Measurements from ENCODE around the gene NES. TPM values are rescaled to one million over a fixed set of nuclear protein-coding genes. Genes with fewer than 3 reads are reported as not detected.
"Not testable (repeated sequence)": the region's sequence is repeated elsewhere in the genome, so short reads cannot be mapped to it uniquely, and the experiment has no call there.

The NES gene
- total RNA-seq, 1 experiment from 2014 or later = 356 TPM

GRCh38 chr1:156643049-156643777 is 34.0 kb downstream of the NES start:
- no peaks in the 10 kb centered on the region for H3K9me3 ChIP-seq (replicated peaks)
- peaks cover 33% of the 10 kb centered on the region for H3K4me1 ChIP-seq
- no peak for DNase-seq
- H3K27ac ChIP-seq = no peak overlapping the region
- H3K4me3 ChIP-seq = no peak overlapping the region
- no peaks in the 10 kb centered on the region for H3K36me3 ChIP-seq
- peaks cover 7% of the 10 kb centered on the region for H3K27me3 ChIP-seq

- peaks cover 7% of the 10 kb centered on the region for H3K27me3 ChIP-seq
- DNase-seq = peak; percentile 64 to 65
- peak overlapping the region; percentile 40 for H3K4me3 ChIP-seq
- H3K36me3 ChIP-seq = no peaks in the 10 kb centered on the region
- no peaks in the 10 kb centered on the region for H3K9me3 ChIP-seq (replicated peaks)
- H3K4me1 ChIP-seq = peaks cover 35% of the 10 kb centered on the region
- no peak overlapping the region for H3K27ac ChIP-seq
These were observed 34.8 kb downstream of the NES start for GRCh38 chr1:156642265-156643048.

GRCh38 chr1:156641761-156642264 is 35.4 kb downstream of the NES start, which contains the start of gene BCAN:
Gene BCAN, plus strand, starts transcription at chr1:156642117. Its CDS starts 3,938 bp downstream, at chr1:156646055.
- H3K27ac ChIP-seq = no peak within 1 kb of the TSS
- H3K4me1 ChIP-seq = peaks cover 35% of the 10 kb centered on the region
- peak; percentile 66 to 69 for DNase-seq
- H3K4me3 ChIP-seq = peak within 1 kb of the TSS; percentile 40
- H3K9me3 ChIP-seq (replicated peaks) = no peaks in the 10 kb centered on the region
- no peaks in the 10 kb centered on the region for H3K36me3 ChIP-seq
- peaks cover 7% of the 10 kb centered on the region for H3K27me3 ChIP-seq

GRCh38 chr1:156640842-156641706 is 36.1 kb downstream of the NES start:
- no peaks in the 10 kb centered on the region for H3K36me3 ChIP-seq
- H3K27me3 ChIP-seq = peaks cover 7% of the 10 kb centered on the region
- no peaks in the 10 kb centered on the region for H3K9me3 ChIP-seq (replicated peaks)
- peaks cover 35% of the 10 kb centered on the region for H3K4me1 ChIP-seq
- DNase-seq = no peak
- no peak overlapping the region for H3K27ac ChIP-seq
- H3K4me3 ChIP-seq = peak overlapping the region; percentile 13; the same call in 1 of the 2 replicates

- no peak overlapping the region for H3K27ac ChIP-seq
- H3K4me1 ChIP-seq = peaks cover 35% of the 10 kb centered on the region
- H3K36me3 ChIP-seq = no peaks in the 10 kb centered on the region
- H3K4me3 ChIP-seq = no peak overlapping the region
- peaks cover 7% of the 10 kb centered on the region for H3K27me3 ChIP-seq
- peak; percentile 78 to 87 for DNase-seq
- H3K9me3 ChIP-seq (replicated peaks) = no peaks in the 10 kb centered on the region
These were observed 37.6 kb downstream of the NES start for GRCh38 chr1:156639601-156640101.

- no peak for DNase-seq
- no peaks in the 10 kb centered on the region for H3K36me3 ChIP-seq
- peaks cover 35% of the 10 kb centered on the region for H3K4me1 ChIP-seq
- H3K9me3 ChIP-seq (replicated peaks) = no peaks in the 10 kb centered on the region
- H3K4me3 ChIP-seq = no peak overlapping the region
- no peak overlapping the region for H3K27ac ChIP-seq
- H3K27me3 ChIP-seq = peaks cover 7% of the 10 kb centered on the region
These were observed 38.8 kb downstream of the NES start for GRCh38 chr1:156638189-156638985.

- Histone ChIP-seq H3K4me1 (peaks cover 3% of the 10 kb centered on the region; the same call in 1 of the 2 replicates), H3K27me3 (no peaks in the 10 kb centered on the region; the same call in 1 of the 2 replicates), H3K36me3 (no peaks in the 10 kb centered on the region), H3K4me3 (no peak overlapping the region), H3K27ac (no peak overlapping the region), H3K9me3 (replicated peaks) (no peaks in the 10 kb centered on the region)
- no peak for DNase-seq
These were observed 44.9 kb downstream of the NES start for GRCh38 chr1:156632355-156632754.

- not testable (repeated sequence) for DNase-seq; H3K4me1 ChIP-seq; H3K9me3 ChIP-seq (replicated peaks); H3K27me3 ChIP-seq; H3K27ac ChIP-seq; H3K36me3 ChIP-seq; H3K4me3 ChIP-seq
These were observed 46.1 kb downstream of the NES start for GRCh38 chr1:156631152-156631551.

GRCh38 chr1:156629823-156630449 is 47.3 kb downstream of the NES start:
- no peak overlapping the region for H3K27ac ChIP-seq
- no peak overlapping the region for H3K4me3 ChIP-seq
- no peaks in the 10 kb centered on the region for H3K36me3 ChIP-seq
- H3K27me3 ChIP-seq = no peaks in the 10 kb centered on the region
- DNase-seq = no peak
- peaks cover 3% of the 10 kb centered on the region; the same call in 1 of the 2 replicates for H3K4me1 ChIP-seq
- H3K9me3 ChIP-seq (replicated peaks) = no peaks in the 10 kb centered on the region

- H3K27ac ChIP-seq = no peak overlapping the region
- H3K27me3 ChIP-seq = no peaks in the 10 kb centered on the region
- DNase-seq = peak; percentile 64 to 86
- H3K9me3 ChIP-seq (replicated peaks) = no peaks in the 10 kb centered on the region
- H3K36me3 ChIP-seq = no peaks in the 10 kb centered on the region
- H3K4me3 ChIP-seq = no peak overlapping the region
- H3K4me1 ChIP-seq = peaks cover 7% of the 10 kb centered on the region; the same call in 1 of the 2 replicates
These were observed 49.8 kb downstream of the NES start for GRCh38 chr1:156627313-156627880.

GRCh38 chr1:156626079-156626438 is 51.1 kb downstream of the NES start:
- Histone ChIP-seq H3K4me1 (peaks cover 10% of the 10 kb centered on the region; the same call in 1 of the 2 replicates), H3K9me3 (replicated peaks) (no peaks in the 10 kb centered on the region), H3K36me3 (no peaks in the 10 kb centered on the region), H3K27me3 (no peaks in the 10 kb centered on the region), H3K4me3 (no peak overlapping the region), H3K27ac (no peak overlapping the region)
- DNase-seq = no peak

GRCh38 chr1:156625436-156626078 is 51.6 kb downstream of the NES start:
- no peaks in the 10 kb centered on the region for H3K9me3 ChIP-seq (replicated peaks)
- H3K4me1 ChIP-seq = peaks cover 10% of the 10 kb centered on the region; the same call in 1 of the 2 replicates
- no peaks in the 10 kb centered on the region for H3K36me3 ChIP-seq
- DNase-seq = peak; percentile 44 to 70
- H3K27me3 ChIP-seq = no peaks in the 10 kb centered on the region
- no peak overlapping the region for H3K27ac ChIP-seq
- H3K4me3 ChIP-seq = no peak overlapping the region
